ENCODE results near the gene CLPTM1. TPM values are rescaled to one million over a fixed set of nuclear protein-coding genes. Genes with fewer than 3 reads are reported as not detected.

Gene CLPTM1
- total and polyA plus RNA-seq, 2 of the 8 experiments (the other 6 are each of a cell fraction or from before 2014, with no cell fraction given), result 84.8 to 108 TPM

GRCh38 chr19:44912854-44913253, 42.3 kb upstream of the CLPTM1 start:
- H3K4me1 ChIP-seq (replicated peaks in 1 of 4; ENCODE audit: control insufficient read depth in 3 of 4, insufficient read depth in 4 of 4, low read length in 3 of 4), result peaks cover 4 to 17% (median 6%) of the 10 kb centered on the region in 4 experiments
- DNase-seq (ENCODE audit: low read depth in 1 of 2, low spot score in 2 of 2), result no peak
- no peaks in the 10 kb centered on the region for H3K9me3 ChIP-seq (ENCODE audit: insufficient read depth in 2 of 2, low read depth in 1 of 2, low read length in 1 of 2)
- H3K27ac ChIP-seq (ENCODE audit: low read depth, low read length), result no peak overlapping the region
- H2BK12ac ChIP-seq (ENCODE audit: low read depth, low read length), result peak overlapping the region; percentile 9; the same call in 1 of the 2 replicates
- peaks cover 4 to 14% (median 10%) of the 10 kb centered on the region in 4 experiments; a peak in 7 of 8 replicates for H3K36me3 ChIP-seq (ENCODE audit: control insufficient read depth in 2 of 4, insufficient read depth in 4 of 4, low read length in 3 of 4)
- H2AFZ ChIP-seq (ENCODE audit: low read length), result no peak overlapping the region
- no peak overlapping the region for H3K4ac ChIP-seq (replicated peaks; ENCODE audit: insufficient read length, low read depth, low read length)
- TF ChIP-seq KDM1A (IDR thresholded peaks at IDR 0.05; ENCODE audit: borderline replicate concordance, low read length) (no peak), JUND (IDR thresholded peaks at IDR 0.05; ENCODE audit: low read length) (no peak), RNF2 (IDR thresholded peaks at IDR 0.05; ENCODE audit: borderline replicate concordance, low read depth, low read length, missing control alignments, poor library complexity, severe bottlenecking) (no peak), POLR2A (IDR thresholded peaks at IDR 0.05; ENCODE audit: control extremely low read depth in 1 of 2, low read depth in 2 of 2, low read length in 2 of 2) (no peak), SIX5 (IDR thresholded peaks at IDR 0.05; ENCODE audit: low read depth, low read length) (no peak), MAFK (IDR thresholded peaks at IDR 0.05; ENCODE audit: low read depth, low read length) (no peak), POU5F1 (IDR thresholded peaks at IDR 0.05; ENCODE audit: low read depth, low read length) (no peak), POLR2AphosphoS5 (IDR thresholded peaks at IDR 0.05; ENCODE audit: low read depth, low read length) (no peak), BACH1 (IDR thresholded peaks at IDR 0.05; ENCODE audit: low read length) (no peak), NRF1 (IDR thresholded peaks at IDR 0.05; ENCODE audit: low read depth, low read length) (no peak)
- H3K4me3 ChIP-seq (ENCODE audit: extremely low read depth in 1 of 4, insufficient read depth in 2 of 4, low read depth in 3 of 4, low read length in 4 of 4), result no peak overlapping the region
- no peak overlapping the region for H3K14ac ChIP-seq (ENCODE audit: insufficient read length)
- H2BK120ac ChIP-seq (replicated peaks; ENCODE audit: low read depth, low read length), result no peak overlapping the region
- no peak for FAIRE-seq
- H3K56ac ChIP-seq (replicated peaks; ENCODE audit: insufficient read length, low read depth, low read length), result no peak overlapping the region
- no peak overlapping the region for H4K8ac ChIP-seq (ENCODE audit: extremely low read depth, insufficient read depth, low read length)
- no peak overlapping the region for H3K4me2 ChIP-seq (ENCODE audit: insufficient read depth in 1 of 2, low read depth in 2 of 2, low read length in 2 of 2)
- POLR2A ChIA-PET (ENCODE audit: partially characterized antibody), result interaction anchor here (0.6 to 4.9 kb wide), 6 partner anchors 8 to 91 kb away, joined by 3 to 50 read pairs (median 4); partner anchors contain the start of genes APOE and TOMM40
- no peak overlapping the region for H3K9ac ChIP-seq (replicated peaks in 1 of 4; ENCODE audit: extremely low read depth in 1 of 4, low read depth in 3 of 4, low read length in 3 of 4)
- H3K27me3 ChIP-seq (replicated peaks in 1 of 4; ENCODE audit: control insufficient read depth in 3 of 4, extremely low read depth in 1 of 4, insufficient read depth in 3 of 4, low read length in 3 of 4), result no peaks in the 10 kb centered on the region
- no peak overlapping the region for H3K23ac ChIP-seq (ENCODE audit: insufficient read length)
- peaks cover 0 to 1% of the 10 kb centered on the region in 2 experiments; a peak in 1 of 4 replicates for H3K79me2 ChIP-seq (ENCODE audit: control insufficient read depth in 1 of 2, insufficient read depth in 2 of 2, low read length in 2 of 2)
- CTCF ChIA-PET (ENCODE audit: partially characterized antibody), result interaction anchor here (0.9 to 15.2 kb wide), 4 partner anchors 9 to 76 kb away, joined by 3 to 201 read pairs (median 10); partner anchors contain the start of gene CLPTM1
- no peak overlapping the region for H2BK15ac ChIP-seq (ENCODE audit: low read length)
- H4K5ac ChIP-seq (ENCODE audit: insufficient read length, low read depth, low read length), result no peak overlapping the region
- H4K91ac ChIP-seq (replicated peaks; ENCODE audit: insufficient read length, low read length), result no peak overlapping the region
- no peak overlapping the region for H3K18ac ChIP-seq (ENCODE audit: extremely low read depth, low read length)
- peak overlapping the region; percentile 66; the same call in 1 of the 2 replicates for H2BK5ac ChIP-seq (ENCODE audit: low read depth, low read length)
- no peaks in the 10 kb centered on the region; the same call in 1 of the 2 replicates for H3K23me2 ChIP-seq (ENCODE audit: low read depth, low read length)
- peaks cover 0 to 7% of the 10 kb centered on the region in 2 experiments for H4K20me1 ChIP-seq (replicated peaks in 1 of 2; ENCODE audit: control insufficient read depth in 1 of 2, insufficient read depth in 2 of 2, low read length in 2 of 2)
- H3K79me1 ChIP-seq (ENCODE audit: low read depth, low read length), result no peaks in the 10 kb centered on the region; the same call in 1 of the 2 replicates
- 0 out of 2 replicates have a peak overlapping the region, but pooled peaks have one; percentile 32 for H2BK20ac ChIP-seq (ENCODE audit: low read length)
- 73% methylated on average over 6 of the region's 6 CpGs; no CpG with 5 or more reads in 1 of the 2 experiments for WGBS, 2 experiments (ENCODE audit: extremely low coverage in 1 of 2, insufficient coverage in 1 of 2, insufficient read length in 1 of 2, insufficient replicate concordance in 2 of 2, low coverage in 1 of 2, low lambda C conversion rate in 2 of 2, missing lambda C conversion rate in 1 of 2)
- H2AK5ac ChIP-seq (ENCODE audit: low read depth, low read length), result peak overlapping the region; percentile 82; the same call in 1 of the 2 replicates
